Endometrium (tissue), 2 donors: ENCODE results near the gene RMND5B.
"Not testable (repeated sequence)": the region's sequence is repeated elsewhere in the genome, so short reads cannot be mapped to it uniquely, and the experiment has no call there.

Experiments
- FAIRE-seq: peaks from 2 replicates; lab custom pipeline; 2012; peaks lifted over from hg19 to GRCh38; lab: Jason Lieb, UNC
- donor health status: control.
- donor health status: control.

RMND5B gene

DNA sequence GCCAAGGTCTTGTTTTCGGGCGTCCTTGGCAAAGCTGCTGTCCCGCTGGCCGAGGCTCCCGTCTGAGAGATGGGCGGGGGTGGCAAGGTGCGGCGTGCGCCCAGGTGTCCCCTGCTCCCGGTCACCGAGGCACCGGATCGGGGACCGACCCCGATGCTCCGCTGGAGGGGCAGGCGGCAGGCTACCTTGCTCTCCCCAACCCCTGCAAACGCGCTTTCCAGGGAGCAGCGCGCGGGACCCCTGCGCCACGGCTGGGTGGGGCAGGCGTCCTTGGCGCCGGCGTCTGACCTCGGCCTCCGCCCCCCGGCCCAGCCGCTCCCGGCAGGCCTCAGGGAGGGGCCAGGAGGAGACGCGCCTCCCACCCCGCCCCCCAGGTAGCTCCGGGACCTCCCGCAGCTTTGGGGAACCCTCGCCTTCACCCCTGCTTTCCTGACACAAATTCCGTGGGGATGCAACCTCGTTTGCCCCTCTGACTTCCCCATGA, 16.9 kb upstream of the RMND5B start:
- no peak for FAIRE-seq

DNA sequence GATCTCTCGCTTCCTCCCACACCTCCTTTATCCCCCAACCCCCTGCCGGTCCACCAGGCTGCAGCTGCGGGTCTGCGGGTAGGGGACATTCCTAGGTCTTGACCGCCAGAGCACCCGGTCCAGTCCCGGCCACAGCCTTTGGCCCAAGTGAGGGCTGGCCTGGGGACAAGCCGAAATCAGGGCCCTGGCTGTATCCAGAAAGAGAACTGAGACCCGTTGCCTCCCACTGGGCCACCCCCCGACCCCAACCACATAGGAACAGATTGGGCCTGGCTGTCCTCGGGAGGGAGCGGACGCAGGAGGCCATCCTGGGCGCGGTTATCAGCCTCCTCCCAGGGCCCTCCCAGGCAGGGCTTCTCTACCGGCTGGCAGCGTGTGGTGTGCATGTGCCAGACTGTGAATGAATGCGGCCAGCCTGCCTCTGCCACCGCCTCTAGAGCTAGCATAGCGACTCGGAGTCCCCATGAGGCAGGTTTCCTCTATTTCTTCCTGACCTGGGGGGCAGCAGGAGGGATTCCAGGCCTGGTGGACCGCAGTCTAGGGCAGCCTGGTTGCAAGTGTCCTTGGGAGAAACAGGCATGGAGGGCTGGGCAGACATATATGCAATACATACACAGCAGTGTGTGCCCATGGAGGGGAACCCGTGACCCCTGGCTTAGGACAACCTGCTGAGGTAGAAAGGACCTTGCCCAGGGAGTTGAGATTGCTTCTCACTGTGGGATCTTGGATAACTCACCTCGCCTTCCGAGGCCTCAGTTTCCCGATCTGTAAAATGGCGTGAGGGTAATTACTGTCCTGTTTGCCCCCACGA, 16.3 kb upstream of the RMND5B start:
- FAIRE-seq, result no peak

DNA sequence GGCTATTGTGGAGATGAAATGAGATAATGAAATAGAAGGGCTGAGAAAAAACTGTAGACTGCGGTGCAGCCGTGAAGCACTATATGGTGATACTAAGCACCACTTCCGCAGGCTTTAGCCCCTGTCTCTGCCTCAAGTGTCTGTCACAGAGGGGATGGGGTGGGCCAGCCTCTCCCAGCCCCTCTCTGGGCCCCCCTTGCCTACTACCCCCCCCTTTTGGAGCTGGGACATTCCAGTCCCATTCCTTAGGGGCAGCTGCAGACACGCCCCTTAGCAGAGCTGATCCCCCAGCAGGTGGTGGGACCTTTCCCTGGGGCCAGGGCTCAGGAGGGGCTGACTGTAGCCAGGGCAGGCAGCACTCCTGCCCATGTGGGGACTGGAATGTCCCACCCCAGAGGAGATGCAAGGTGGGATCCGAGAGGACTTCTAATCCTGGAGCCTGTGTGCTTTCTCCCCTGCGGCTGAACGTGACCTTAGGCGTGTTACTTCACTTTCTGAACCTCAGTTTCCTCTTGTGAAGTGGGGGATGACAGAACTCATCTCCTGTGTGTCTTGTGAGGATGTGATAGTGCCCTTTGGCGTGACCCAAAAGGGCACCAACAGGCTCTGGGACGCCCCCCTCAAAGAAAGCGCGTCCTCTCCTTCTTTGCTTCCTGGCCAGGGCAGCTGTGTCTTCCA, 15.5 kb upstream of the RMND5B start:
- no peak for FAIRE-seq

- FAIRE-seq, result no peak
Observed at GRCh38 chr5:178115814-178116142, 15.0 kb upstream of the RMND5B start.

DNA sequence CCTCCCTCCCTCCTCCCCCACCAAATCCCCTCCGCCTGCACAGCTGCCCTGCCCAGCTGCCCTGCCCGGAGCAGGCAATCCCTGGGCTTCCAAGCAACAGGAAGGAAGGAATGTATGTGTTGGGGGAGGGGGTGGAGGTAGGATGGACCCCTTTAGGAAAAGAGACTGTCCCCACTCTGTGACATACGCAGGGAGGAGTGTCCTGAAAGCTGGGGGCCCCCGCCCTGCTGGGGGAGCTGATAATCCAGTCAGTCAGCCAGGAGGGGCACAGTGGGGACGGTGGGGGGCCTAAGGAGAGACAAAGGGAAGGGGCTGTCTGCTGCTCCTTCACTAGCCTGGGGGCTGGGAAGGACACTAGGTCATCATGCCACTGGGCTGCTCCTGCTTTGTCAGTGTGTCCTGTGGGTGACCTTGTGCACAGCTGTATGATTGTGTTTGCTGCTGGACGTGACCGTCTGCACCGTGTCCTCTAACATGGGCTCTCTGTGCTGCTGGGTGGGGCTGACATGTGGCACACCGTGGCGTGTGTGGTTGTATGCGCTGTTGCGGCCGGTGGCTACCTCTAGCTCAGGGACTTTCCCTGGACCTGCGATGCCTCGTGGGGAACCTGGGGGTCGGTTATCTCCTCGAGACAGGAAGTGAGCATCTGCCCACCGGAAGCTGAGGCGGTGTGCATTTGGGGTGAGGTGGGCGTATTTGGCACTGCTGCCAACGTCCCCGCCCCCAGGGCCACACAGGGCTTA, 14.5 kb upstream of the RMND5B start:
- no peak for FAIRE-seq

DNA sequence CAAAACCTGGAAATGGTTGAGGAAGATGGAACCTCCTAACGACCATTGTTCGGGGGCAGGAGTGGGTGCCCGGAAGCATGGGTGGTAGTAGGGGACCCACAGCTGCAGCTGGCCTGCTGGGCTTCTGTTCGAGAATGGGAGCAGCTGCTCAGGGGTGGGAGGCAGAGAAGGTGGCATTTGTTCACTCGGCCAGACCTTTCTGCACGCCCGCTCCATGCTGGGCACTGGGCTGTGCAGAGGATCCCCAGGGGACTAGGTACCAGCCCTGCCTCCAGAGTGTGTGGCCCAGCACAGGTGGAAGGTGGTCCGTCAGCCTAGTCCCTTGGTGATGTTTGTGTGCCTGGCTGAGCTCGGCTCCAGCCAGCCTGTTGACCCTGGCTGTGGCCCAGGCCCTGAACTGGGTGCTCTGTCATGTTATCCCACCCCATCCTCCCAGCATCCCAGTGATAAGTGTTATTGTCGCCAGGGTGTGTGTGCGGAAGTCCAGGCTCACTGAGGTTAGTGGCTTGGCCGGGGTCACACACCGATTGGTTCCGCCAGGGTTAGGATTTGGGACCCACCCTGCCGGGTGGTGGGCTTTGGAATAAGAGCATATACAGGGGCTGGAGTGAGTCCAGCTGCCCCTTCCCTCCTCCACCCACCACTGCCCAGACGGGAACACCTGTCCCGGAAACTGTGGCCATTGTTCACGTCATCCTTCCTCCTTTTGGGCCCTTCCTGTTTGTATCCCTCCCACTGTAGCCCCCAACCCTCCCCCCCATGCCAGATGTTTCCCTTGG, 12.7 kb upstream of the RMND5B start:
- no peak for FAIRE-seq

DNA sequence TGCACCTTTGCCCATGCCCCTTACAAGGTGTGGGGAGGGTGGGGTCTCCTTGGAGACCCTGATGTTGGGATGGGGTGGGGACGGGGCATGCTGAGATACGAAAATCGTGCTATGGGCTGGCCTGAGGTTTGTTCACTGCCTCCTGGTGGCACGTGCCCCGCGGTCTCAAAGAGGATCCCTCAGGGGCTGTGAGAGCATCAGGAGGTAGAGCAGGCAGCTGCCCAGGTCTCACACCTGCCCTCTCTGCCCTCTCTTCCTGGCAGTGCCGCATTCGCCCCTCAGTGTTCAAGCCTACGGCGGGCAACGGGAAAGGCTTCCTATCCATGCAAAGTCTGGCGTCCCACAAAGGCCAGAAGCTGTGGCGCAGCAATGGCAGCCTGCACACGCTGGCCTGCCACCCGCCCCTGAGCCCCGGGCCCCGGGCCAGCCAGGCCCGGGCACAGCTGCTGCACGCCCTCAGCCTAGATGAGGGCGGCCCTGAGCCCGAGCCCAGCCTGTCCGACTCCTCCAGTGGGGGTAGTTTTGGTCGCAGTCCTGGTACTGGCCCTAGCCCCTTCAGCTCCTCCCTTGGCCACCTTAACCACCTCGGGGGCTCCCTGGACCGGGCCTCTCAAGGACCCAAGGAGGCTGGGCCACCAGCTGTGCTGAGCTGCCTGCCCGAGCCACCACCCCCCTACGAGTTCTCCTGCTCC, 10.8 kb upstream of the RMND5B start:
- no peak for FAIRE-seq

DNA sequence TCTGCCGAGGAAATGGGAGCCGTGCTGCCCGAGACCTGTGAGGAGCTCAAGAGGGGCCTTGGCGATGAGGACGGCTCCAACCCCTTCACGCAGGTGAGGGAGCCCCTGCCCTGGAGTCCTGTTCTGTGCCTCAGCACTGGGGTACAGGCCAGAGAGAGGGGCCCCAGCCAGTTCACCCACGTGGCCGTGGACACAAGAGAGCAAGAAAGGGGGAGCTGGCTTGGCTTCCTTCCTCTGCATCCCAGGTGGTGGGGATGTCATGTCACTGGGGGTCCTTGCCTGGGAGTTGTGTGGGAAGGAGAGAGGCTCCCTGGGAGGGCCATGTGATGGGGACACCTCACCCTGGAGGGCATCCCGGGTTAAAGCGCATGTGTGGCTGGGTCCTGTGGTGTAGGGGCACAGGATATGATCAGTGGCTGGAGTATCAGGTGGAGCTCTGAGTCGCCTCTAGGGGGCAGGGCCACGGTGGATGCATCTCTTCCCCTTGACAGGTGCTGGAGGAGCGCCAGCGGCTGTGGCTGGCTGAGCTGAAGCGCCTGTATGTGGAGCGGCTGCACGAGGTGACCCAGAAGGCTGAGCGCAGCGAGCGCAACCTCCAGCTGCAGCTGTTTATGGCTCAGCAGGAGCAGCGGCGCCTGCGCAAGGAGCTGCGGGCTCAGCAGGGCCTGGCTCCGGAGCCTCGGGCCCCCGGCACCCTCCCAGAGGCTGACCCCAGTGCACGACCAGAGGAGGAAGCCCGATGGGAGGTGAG, 10.0 kb upstream of the RMND5B start:
- FAIRE-seq, result no peak

DNA sequence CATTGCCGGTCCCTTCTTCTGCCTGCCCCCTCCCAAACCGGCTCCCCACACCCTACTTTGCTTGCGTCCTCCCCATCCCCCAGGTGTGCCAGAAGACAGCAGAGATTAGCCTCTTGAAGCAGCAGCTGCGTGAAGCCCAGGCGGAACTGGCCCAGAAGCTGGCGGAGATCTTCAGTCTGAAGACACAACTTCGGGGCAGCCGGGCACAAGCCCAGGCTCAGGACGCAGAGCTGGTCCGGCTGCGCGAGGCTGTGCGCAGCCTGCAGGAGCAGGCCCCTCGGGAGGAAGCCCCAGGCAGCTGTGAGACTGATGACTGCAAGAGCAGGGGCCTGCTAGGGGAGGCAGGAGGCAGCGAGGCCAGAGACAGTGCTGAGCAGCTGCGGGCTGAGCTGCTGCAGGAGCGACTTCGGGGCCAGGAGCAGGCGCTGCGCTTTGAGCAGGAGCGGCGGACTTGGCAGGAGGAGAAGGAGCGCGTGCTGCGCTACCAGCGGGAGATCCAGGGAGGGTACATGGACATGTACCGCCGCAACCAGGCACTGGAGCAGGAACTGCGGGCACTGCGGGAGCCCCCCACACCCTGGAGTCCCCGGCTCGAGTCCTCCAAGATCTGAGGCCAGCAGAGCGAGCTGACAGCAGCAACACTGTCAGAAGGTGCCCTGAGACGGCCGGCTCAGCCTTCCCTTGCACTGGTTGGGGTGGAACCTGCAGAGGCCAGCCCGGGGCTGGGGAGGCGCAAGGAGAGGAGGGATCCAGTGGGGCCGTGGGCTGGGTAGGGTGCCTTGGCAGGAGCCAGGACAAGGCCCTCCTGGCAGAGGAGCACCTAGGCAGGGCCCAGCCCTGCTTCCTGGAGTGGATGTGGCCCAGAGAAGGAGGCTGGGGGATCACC, 9.2 kb upstream of the RMND5B start:
- FAIRE-seq, result no peak

DNA sequence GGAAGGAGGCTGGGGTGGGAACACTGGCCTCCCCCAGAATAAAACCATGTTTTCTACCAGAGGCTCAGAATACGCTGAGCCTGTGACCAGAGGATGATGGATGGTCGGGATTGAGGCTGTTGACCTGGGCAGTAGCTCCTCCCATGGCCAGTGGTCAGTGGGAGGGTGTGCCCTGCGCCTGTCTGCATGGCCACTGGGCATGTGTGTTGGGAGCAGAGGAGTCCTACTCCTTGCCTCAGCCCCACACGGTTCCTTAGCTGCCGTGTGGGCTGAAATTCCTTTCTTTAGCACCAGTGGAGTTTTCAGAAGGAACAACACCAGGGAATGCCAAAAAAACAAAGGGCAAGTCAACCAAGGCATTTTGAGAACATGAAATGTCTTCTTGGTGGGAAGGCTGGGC, 8.5 kb upstream of the RMND5B start:
- no peak for FAIRE-seq

DNA sequence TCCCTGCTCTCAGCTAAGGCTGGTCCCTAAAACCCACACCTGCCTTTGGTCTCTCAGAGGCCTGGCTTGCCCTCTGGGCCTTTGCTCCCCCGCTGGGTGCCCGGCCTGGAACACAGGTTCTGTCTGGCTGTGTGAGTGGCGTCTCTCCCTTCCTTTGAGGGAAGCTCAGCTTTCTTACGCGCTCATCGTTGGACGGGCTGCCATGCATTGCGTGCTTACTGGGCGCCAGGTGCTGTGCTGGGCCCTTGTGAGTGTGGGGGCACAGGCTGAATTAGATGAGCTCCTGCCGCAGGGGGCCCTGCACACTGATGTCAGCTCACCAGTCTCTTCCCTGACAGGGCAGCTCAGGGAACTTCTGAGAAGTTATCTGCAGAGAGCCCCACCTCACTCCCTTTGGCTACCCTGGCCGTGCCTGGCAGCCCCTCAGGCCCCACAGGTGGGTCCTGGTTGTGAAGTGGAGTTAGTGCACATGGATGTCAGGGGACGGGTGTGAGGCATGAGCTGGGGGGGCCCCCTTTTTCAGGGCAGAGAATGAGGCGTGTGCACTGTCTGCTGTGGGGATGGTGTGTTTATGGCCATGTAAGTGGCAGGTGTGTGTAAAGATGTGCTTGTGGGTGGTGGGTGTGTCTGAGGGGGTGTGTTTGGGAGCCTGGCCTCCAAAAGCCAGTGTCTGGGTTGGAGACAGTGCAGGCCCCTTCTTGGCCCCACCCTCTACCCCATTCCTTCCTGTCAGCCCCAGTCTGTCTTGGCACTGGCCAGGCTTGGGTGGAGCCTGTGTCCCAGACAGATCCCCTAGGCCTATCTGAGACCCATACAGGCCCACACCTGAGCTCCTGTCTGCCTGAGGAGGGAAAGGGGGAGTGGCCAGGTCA, 7.5 kb upstream of the RMND5B start:
- FAIRE-seq, result no peak

GRCh38 chr5:178123966-178124925, 6.6 kb upstream of the RMND5B start:
- FAIRE-seq, result no peak

DNA sequence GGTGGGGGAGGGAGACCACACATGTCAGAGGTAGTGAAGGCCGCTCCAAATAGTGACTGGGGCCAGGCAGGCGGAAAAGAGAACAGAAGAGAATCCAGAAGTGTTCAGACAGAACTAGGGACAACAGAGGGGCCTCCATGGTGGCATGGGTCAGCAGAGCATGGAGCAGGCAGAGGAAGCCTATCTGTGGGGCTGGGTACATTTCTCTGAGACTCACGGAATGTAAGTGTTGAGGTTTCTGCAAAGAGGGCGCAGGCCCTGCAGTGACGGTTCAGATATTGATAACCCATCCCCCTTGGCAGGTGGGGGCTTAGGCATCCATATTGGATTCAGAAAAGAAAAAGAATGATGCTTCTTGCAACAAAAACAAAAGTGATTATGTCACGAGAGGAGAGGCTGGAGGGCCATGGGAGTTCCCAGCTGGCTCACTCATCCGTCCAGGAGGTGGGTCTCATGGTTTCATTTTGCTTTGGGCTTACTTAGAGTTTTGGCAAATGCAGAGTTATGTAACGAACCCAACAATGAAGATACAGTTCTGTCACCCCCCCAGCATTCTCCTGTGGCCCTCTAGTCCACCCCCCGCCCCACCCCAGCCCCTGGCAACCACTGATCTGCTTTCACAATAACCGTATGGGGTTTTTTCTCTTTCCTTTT, 5.4 kb upstream of the RMND5B start:
- no peak for FAIRE-seq

DNA sequence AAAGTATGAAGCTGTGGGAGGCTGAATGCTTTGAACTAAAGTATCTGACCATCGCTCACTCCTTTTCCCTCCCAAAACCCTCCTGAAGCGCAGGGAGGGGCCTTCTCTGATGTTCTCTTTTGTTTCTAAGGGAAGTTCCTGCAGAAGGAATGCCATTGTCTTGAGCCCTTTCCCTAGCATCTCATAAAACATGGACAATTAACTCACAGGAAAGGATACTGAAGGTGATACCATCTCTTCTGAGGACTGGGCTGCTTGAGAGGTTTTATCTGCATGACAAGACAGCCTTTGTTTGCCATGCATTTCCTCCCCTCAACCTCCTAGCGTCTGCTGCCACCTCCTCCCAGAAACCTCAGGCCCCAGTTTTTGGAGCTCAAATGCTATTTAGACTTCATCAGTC, 4.3 kb upstream of the RMND5B start:
- no peak for FAIRE-seq

- FAIRE-seq, result not testable (repeated sequence)
Observed at GRCh38 chr5:178127300-178128009, 3.4 kb upstream of the RMND5B start.

DNA sequence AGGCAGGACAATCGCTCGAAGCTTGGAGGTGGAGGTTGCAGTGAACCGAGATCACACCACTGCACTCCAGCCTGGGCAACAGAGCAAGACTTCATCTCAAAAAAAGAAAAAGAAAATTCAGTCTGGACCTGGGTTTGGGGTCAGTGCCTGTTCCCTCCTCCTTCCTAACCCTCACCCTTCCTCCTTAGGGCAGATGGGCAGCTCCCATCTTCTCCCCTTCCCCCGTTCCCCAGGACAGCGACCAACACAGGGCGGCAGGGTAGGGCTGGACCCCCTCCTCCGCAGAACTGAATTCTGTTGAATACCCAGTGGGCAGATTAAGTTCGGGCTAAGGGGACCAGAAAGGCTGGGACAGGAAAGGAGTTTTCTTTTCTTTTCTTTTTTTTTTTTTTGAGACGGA, 1.5 kb upstream of the RMND5B start:
- FAIRE-seq, result no peak

DNA sequence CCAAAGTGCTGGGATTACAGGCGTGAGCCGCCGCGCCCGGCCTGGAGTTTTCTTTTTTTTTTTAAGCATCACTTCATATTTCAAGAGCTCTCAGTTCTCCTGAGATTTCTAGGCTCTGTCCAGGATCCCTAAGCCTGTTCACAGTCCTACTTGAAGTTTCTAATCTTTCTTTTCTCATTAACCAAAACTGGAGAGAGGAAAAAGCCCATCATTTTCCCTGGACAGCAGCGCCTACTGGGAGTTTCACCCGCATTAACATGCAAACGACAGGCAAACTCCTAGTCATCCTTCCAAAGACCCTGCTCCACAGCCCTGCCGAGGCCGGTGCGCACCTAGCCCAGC, 609 bp upstream of the RMND5B start:
- FAIRE-seq, result not testable (repeated sequence)
